ENCODE results near the gene PDZD2. TPM values are rescaled to one million over a fixed set of nuclear protein-coding genes. Genes with fewer than 3 reads are reported as not detected.

The PDZD2 gene
- total and polyA plus RNA-seq, 12 donors = 2.2 to 10.3 (median 5.0) TPM

DNA sequence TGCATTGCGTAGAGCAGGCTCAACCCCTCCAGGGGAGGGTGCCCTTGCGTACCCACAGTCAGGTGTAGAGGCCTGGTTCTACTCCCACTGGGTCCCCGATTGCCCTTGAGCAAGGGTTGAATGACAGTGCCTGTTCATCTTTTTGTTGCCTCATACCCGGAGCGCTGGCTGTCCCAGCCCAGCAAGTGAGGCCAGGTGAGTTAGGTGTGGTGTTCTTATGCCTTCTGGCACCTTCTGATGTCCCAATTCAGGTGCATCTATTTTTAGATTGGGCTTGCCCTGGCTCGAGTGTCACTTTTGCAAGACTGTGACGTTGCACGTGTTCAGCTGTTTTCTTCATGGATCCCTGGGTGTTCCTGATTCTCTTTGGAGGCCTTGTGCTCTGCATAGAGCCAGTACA lies 277.4 kb downstream of the PDZD2 start:
- intact Hi-C loops (cut with DNase I) = no loop called here
- H3K27me3 ChIP-seq = no peaks in the 10 kb centered on the region
- 89 to 90% (median 89%) methylated on average over 6 to 8 of the region's 8 CpGs for WGBS, 4 donors
- H3K36me3 ChIP-seq (replicated peaks in 1 of 2) = no peaks in the 10 kb centered on the region
- H3K27ac ChIP-seq = no peak overlapping the region
- no peaks in the 10 kb centered on the region for H3K9me3 ChIP-seq (replicated peaks in 1 of 3)
- DNase-seq = no peak
- no peaks in the 10 kb centered on the region for H3K4me1 ChIP-seq (replicated peaks in 1 of 2)
- H3K4me3 ChIP-seq = no peak overlapping the region
- TF ChIP-seq, protein P1, sequence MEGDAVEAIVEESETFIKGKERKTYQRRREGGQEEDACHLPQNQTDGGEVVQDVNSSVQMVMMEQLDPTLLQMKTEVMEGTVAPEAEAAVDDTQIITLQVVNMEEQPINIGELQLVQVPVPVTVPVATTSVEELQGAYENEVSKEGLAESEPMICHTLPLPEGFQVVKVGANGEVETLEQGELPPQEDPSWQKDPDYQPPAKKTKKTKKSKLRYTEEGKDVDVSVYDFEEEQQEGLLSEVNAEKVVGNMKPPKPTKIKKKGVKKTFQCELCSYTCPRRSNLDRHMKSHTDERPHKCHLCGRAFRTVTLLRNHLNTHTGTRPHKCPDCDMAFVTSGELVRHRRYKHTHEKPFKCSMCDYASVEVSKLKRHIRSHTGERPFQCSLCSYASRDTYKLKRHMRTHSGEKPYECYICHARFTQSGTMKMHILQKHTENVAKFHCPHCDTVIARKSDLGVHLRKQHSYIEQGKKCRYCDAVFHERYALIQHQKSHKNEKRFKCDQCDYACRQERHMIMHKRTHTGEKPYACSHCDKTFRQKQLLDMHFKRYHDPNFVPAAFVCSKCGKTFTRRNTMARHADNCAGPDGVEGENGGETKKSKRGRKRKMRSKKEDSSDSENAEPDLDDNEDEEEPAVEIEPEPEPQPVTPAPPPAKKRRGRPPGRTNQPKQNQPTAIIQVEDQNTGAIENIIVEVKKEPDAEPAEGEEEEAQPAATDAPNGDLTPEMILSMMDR (IDR thresholded peaks at IDR 0.05) = no peak
- no peak for TF ChIP-seq POLR2A (IDR thresholded peaks at IDR 0.05)

DNA sequence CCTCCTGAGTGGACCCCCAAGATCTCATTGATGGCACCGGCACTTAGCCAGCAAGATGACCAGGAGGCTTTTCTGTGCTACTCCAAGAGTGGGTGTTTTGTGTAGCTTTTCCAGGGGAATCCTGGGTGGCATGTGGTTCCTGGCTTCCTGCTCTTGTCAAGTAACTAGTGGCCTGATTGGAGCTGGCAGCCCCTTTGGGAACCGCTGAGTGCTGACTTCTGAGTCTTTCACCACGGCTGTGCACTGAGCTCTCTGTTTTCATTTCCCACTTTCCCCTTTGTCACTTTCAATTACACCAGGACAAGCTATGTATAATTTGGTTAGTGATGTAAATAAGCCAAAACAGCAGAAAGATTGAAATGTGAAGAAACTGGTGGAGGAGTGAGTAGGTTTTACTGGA lies 279.8 kb downstream of the PDZD2 start:
- no peak for TF ChIP-seq POLR2A (IDR thresholded peaks at IDR 0.05)
- TF ChIP-seq, protein P1 (IDR thresholded peaks at IDR 0.05) = no peak
- 78 to 90% (median 86%) methylated on average over 3 of the region's 3 CpGs for WGBS, 4 donors
- Histone ChIP-seq H3K9me3 (replicated peaks in 1 of 3) (no peaks in the 10 kb centered on the region), H3K27me3 (no peaks in the 10 kb centered on the region), H3K27ac (no peak overlapping the region), H3K4me3 (no peak overlapping the region), H3K36me3 (replicated peaks in 1 of 2) (no peaks in the 10 kb centered on the region), H3K4me1 (replicated peaks in 1 of 2) (no peaks in the 10 kb centered on the region)
- intact Hi-C loops (cut with DNase I) = no loop called here
- DNase-seq = no peak

DNA sequence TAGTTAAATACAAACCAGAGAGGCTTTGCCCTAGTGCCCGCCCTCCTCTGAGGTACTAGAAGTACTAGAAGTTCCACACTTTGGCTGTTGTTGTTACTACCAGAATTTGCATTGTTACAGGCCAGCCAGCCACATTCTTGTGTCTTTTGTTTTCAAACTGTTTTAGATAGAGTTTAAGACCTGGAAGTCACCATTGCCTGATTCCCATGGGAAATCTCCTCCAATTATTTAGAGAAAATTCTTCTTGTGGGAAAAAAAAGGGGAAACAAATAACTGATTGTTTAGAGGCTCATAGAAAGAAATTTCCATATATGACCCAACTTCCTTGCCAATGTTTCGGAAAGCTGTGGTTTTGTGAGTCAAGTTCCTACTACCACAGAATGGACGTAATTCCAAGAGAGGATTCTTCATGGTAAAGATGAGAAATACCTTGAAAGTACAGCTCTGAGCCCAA lies 282.9 kb downstream of the PDZD2 start:
- Histone ChIP-seq H3K36me3 (replicated peaks in 1 of 2) (no peaks in the 10 kb centered on the region), H3K4me3 (no peak overlapping the region), H3K4me1 (replicated peaks in 1 of 2) (no peaks in the 10 kb centered on the region), H3K27ac (no peak overlapping the region), H3K27me3 (no peaks in the 10 kb centered on the region), H3K9me3 (replicated peaks in 1 of 3) (no peaks in the 10 kb centered on the region)
- intact Hi-C loops (cut with DNase I) = loop anchor here in 1 of 2 donors (10.0 kb wide), 1 partner anchor 87 kb away; no protein-coding TSS in a partner anchor
- no peak for DNase-seq
- no peak for TF ChIP-seq POLR2A (IDR thresholded peaks at IDR 0.05)
- WGBS, 4 donors = 78 to 86% (median 82%) methylated on average over 3 of the region's 3 CpGs

DNA sequence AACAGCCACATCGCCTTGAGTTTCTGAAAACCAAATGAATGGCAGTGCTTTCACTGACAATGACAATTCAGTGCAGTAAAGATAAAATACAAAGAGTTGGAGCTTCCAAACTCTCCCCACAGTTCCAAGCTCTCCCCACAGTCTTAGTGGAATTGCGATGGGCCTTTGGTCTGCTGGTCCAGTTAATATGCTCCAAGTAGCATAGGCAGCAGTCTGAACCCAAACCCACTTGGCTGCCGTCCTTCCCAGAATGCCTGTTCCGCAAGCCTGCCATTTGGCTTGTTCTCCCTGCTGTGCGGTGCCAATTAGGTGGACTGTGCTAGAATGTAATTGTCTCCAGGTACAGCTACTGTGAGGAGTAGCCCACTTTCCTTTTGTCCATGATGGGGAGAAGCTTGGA lies 285.1 kb downstream of the PDZD2 start:
- Histone ChIP-seq H3K36me3 (replicated peaks in 1 of 2) (no peaks in the 10 kb centered on the region), H3K27ac (no peak overlapping the region), H3K4me1 (replicated peaks in 1 of 2) (no peaks in the 10 kb centered on the region), H3K4me3 (no peak overlapping the region), H3K27me3 (no peaks in the 10 kb centered on the region), H3K9me3 (replicated peaks in 1 of 3) (no peaks in the 10 kb centered on the region)
- no peak for TF ChIP-seq POLR2A (IDR thresholded peaks at IDR 0.05)
- TF ChIP-seq, protein P1 (IDR thresholded peaks at IDR 0.05) = no peak
- WGBS, 4 donors = 74 to 100% (median 94%) methylated on average over 4 to 5 of the region's 5 CpGs
- intact Hi-C loops (cut with DNase I) = loop anchor here in 1 of 2 donors (10.0 kb wide), 1 partner anchor 89 kb away; no protein-coding TSS in a partner anchor
- no peak for DNase-seq

DNA sequence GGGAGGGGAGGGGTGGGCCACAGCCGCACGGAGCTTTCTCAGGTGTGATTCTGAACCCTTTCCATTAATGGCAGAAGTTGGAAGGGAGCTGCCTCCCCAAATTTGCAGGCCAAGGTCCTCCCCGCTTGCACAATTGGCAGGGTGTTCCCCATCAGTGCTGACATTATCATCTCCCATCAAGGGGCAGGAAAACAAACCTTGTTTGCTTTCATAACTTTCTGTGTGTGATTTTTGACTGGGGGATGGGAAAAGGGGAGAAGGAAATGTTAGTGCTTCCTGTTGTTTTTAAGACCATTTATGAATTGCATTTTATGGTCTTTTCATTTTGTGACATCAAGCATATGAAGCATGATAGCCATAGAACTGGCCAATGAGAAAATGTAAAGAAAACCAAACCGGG lies 292.9 kb downstream of the PDZD2 start:
- TF ChIP-seq POLR2A (IDR thresholded peaks at IDR 0.05) = no peak
- TF ChIP-seq, protein P1 (IDR thresholded peaks at IDR 0.05) = no peak
- intact Hi-C loops (cut with DNase I) = loop anchor here in 1 of 2 donors (5.0 kb wide), 1 partner anchor 145 kb away; no protein-coding TSS in a partner anchor
- no peak overlapping the region for H3K4me3 ChIP-seq

More for the DNA sequence above, 292.9 kb downstream of the PDZD2 start:
- H3K27ac ChIP-seq = no peak overlapping the region
- 76 to 85% (median 78%) methylated on average over 4 of the region's 4 CpGs for WGBS, 4 donors
- H3K27me3 ChIP-seq = no peaks in the 10 kb centered on the region
- H3K9me3 ChIP-seq (replicated peaks in 1 of 3) = no peaks in the 10 kb centered on the region
- no peak for DNase-seq
- no peaks in the 10 kb centered on the region for H3K36me3 ChIP-seq (replicated peaks in 1 of 2)
- H3K4me1 ChIP-seq (replicated peaks in 1 of 2) = no peaks in the 10 kb centered on the region
